HEK293 (cell line): ENCODE data around the gene DNMT3A.

Experiments
- CTCF ChIA-PET: fragments of 350-600 bp; formaldehyde crosslinking; extraction: SDS; loops from one replicate; lab custom pipeline; 2021; ENCODE audit warnings: antibody characterized with exemption; lab: Yijun Ruan, JAX
- POLR2A ChIA-PET: fragments of 300-600 bp; formaldehyde crosslinking; extraction: SDS; loops from one replicate; lab custom pipeline; 2020; ENCODE audit warnings: antibody characterized with exemption, inconsistent platforms; lab: Yijun Ruan, JAX
- H3K27ac ChIP-seq: fragments of 200-500 bp; sonication (Bioruptor generic); 2 replicates; pipeline ENCODE4 v1.5.1; 2014; ENCODE audit warnings: low read depth, low read length, control low read depth, inconsistent platforms; ENCODE audit errors: extremely low read depth
- H3K36me3 ChIP-seq, 2 experiments: fragments of 200-500 bp in 1 of 2; sonication (Bioruptor generic) in 1 of 2; 1 replicate in 1 of 2; 2 replicates in 1 of 2; pipeline ENCODE4 v1.5.1; 2014 to 2017; ENCODE audit warnings: inconsistent platforms in 2 of 2, low read length in 2 of 2; ENCODE audit not compliant: control insufficient read depth in 2 of 2, insufficient read depth in 1 of 2
- H3K4me1 ChIP-seq: fragments of 200-500 bp; sonication (Bioruptor generic); 2 replicates; pipeline ENCODE4 v1.5.1; 2014; ENCODE audit warnings: mild to moderate bottlenecking, low read length, inconsistent platforms; ENCODE audit not compliant: control insufficient read depth, insufficient read depth
- H3K4me3 ChIP-seq: 2 replicates; pipeline ENCODE4 v1.5.1; 2011; ENCODE audit warnings: low read depth, mild to moderate bottlenecking, control low read depth, low read length, moderate library complexity
- H3K9me3 ChIP-seq: fragments of 200-500 bp; sonication (Bioruptor generic); 2 replicates; pipeline ENCODE4 v1.5.1; 2014; ENCODE audit warnings: low read depth, low read length, inconsistent platforms; ENCODE audit not compliant: control insufficient read depth, insufficient read depth
- CTCF ChIP-seq: fragments of 450-650 bp; formaldehyde crosslinking; IDR thresholded peaks from 2 replicates; pipeline ENCODE4 v1.5.1; 2016; ENCODE audit warnings: missing biosample characterization, missing genetic modification characterization
- GLI2 ChIP-seq: fragments of 450-650 bp; formaldehyde crosslinking; IDR thresholded peaks from 2 replicates; pipeline ENCODE4; 2017; ENCODE audit warnings: missing biosample characterization, missing genetic modification characterization, low read depth, borderline replicate concordance
- PRDM1 ChIP-seq: fragments of 450-650 bp; formaldehyde crosslinking; IDR thresholded peaks from 2 replicates; pipeline ENCODE4; 2016; ENCODE audit warnings: missing biosample characterization, missing genetic modification characterization
- ZBTB17 ChIP-seq: fragments of 450-650 bp; formaldehyde crosslinking; IDR thresholded peaks from 2 replicates; pipeline ENCODE4 v1.5.1; 2016; ENCODE audit warnings: missing biosample characterization, missing genetic modification characterization
- ZNF585B ChIP-seq: fragments of 450-650 bp; formaldehyde crosslinking; IDR thresholded peaks from 2 replicates; pipeline ENCODE4 v1.5.1; 2016; ENCODE audit warnings: missing biosample characterization, missing genetic modification characterization
- ZNF654 ChIP-seq: fragments of 450-650 bp; formaldehyde crosslinking; IDR thresholded peaks from 2 replicates; pipeline ENCODE4 v1.5.1; 2016; ENCODE audit warnings: low read depth, missing biosample characterization, missing genetic modification characterization
- ZNF768 ChIP-seq: fragments of 450-650 bp; formaldehyde crosslinking; IDR thresholded peaks from 2 replicates; pipeline ENCODE4 v1.5.1; 2018; ENCODE audit warnings: missing biosample characterization, mild to moderate bottlenecking, missing genetic modification characterization
- ZSCAN4 ChIP-seq: fragments of 450-650 bp; formaldehyde crosslinking; IDR thresholded peaks from 2 replicates; pipeline ENCODE4 v1.5.1; 2017; ENCODE audit warnings: missing biosample characterization, missing genetic modification characterization
- TF ChIP-seq, protein P1 (sequence below): fragments of 450-650 bp; formaldehyde crosslinking; IDR thresholded peaks from 2 replicates; pipeline ENCODE4 v1.5.1; 2016; ENCODE audit warnings: missing biosample characterization, missing genetic modification characterization
- TF ChIP-seq, protein P2 (sequence below): fragments of 450-650 bp; formaldehyde crosslinking; IDR thresholded peaks from 2 replicates; pipeline ENCODE4 v1.5.1; 2016; ENCODE audit warnings: missing biosample characterization, missing genetic modification characterization
- TF ChIP-seq, protein P3 (sequence below): fragments of 450-650 bp; formaldehyde crosslinking; IDR thresholded peaks from 2 replicates; pipeline ENCODE4 v1.5.1; 2016; ENCODE audit warnings: missing biosample characterization, missing genetic modification characterization, borderline replicate concordance
- TF ChIP-seq, protein P4 (sequence below): fragments of 450-650 bp; formaldehyde crosslinking; IDR thresholded peaks from 2 replicates; pipeline ENCODE4 v1.5.1; 2016; ENCODE audit warnings: missing biosample characterization, missing genetic modification characterization

DNMT3A gene

DNA sequence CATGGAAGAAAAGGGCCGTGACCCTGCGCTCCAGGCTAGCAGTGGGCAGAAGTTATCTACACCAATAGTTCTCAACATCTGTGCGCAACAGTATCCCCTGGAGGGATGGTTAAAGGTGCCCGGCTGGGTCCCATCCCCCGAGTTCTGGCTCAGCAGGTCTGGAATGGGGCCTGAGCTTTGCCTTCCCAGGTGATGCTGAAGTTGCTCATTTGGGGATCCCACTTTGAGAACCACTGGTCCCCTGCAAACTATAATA is 31.1 kb downstream of the DNMT3A start:
- ChIA-PET CTCF (no interaction called here), POLR2A (no interaction called here)
- H3K4me3 ChIP-seq = no peak overlapping the region

GRCh38 chr2:25309402-25309801 is 32.3 kb downstream of the DNMT3A start:
- peaks cover 0 to 52% of the 10 kb centered on the region in 2 experiments; a peak in 2 of 3 replicates for H3K36me3 ChIP-seq
- CTCF ChIA-PET = interaction anchor here (0.6 to 2.3 kb wide), 15 partner anchors 8 to 355 kb away, joined by 3 to 12 read pairs (median 4); no protein-coding TSS in a partner anchor
- H3K9me3 ChIP-seq = no peaks in the 10 kb centered on the region
- POLR2A ChIA-PET = interaction anchor here (1.1 kb wide), 1 partner anchor 26 kb away, joined by 3 read pairs; no protein-coding TSS in a partner anchor
- no peak overlapping the region for H3K27ac ChIP-seq
- peaks cover 3% of the 10 kb centered on the region; the same call in 1 of the 2 replicates for H3K4me1 ChIP-seq
- no peak overlapping the region for H3K4me3 ChIP-seq
- TF ChIP-seq GLI2 (tag by site-specific recombination) (no peak), ZSCAN4 (no peak), ZNF768 (tag by site-specific recombination) (peak; percentile 90; the same call in 1 of the 2 replicates), ZNF585B (tag by site-specific recombination) (no peak), ZNF654 (tag by site-specific recombination) (peak; percentile 30; the same call in 1 of the 2 replicates), PRDM1 (peak; percentile 79), CTCF (tag by site-specific recombination) (0 out of 2 replicates have a peak, but pooled peaks have one; percentile 13)

More for the DNA sequence above, 31.1 kb downstream of the DNMT3A start:
- 0 out of 2 replicates have a peak overlapping the region, but pooled peaks have one; percentile 24 for H3K27ac ChIP-seq
- H3K9me3 ChIP-seq = no peaks in the 10 kb centered on the region
- H3K4me1 ChIP-seq = peaks cover 3% of the 10 kb centered on the region; the same call in 1 of the 2 replicates
- peaks cover 0 to 49% of the 10 kb centered on the region in 2 experiments; a peak in 2 of 3 replicates for H3K36me3 ChIP-seq
- TF ChIP-seq, protein P1, sequence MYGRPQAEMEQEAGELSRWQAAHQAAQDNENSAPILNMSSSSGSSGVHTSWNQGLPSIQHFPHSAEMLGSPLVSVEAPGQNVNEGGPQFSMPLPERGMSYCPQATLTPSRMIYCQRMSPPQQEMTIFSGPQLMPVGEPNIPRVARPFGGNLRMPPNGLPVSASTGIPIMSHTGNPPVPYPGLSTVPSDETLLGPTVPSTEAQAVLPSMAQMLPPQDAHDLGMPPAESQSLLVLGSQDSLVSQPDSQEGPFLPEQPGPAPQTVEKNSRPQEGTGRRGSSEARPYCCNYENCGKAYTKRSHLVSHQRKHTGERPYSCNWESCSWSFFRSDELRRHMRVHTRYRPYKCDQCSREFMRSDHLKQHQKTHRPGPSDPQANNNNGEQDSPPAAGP = no peak
- TF ChIP-seq, protein P2, sequence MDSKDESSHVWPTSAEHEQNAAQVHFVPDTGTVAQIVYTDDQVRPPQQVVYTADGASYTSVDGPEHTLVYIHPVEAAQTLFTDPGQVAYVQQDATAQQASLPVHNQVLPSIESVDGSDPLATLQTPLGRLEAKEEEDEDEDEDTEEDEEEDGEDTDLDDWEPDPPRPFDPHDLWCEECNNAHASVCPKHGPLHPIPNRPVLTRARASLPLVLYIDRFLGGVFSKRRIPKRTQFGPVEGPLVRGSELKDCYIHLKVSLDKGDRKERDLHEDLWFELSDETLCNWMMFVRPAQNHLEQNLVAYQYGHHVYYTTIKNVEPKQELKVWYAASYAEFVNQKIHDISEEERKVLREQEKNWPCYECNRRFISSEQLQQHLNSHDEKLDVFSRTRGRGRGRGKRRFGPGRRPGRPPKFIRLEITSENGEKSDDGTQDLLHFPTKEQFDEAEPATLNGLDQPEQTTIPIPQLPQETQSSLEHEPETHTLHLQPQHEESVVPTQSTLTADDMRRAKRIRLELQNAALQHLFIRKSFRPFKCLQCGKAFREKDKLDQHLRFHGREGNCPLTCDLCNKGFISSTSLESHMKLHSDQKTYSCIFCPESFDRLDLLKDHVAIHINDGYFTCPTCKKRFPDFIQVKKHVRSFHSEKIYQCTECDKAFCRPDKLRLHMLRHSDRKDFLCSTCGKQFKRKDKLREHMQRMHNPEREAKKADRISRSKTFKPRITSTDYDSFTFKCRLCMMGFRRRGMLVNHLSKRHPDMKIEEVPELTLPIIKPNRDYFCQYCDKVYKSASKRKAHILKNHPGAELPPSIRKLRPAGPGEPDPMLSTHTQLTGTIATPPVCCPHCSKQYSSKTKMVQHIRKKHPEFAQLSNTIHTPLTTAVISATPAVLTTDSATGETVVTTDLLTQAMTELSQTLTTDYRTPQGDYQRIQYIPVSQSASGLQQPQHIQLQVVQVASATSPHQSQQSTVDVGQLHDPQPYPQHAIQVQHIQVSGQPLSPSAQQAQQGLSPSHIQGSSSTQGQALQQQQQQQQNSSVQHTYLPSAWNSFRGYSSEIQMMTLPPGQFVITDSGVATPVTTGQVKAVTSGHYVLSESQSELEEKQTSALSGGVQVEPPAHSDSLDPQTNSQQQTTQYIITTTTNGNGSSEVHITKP (tag by site-specific recombination) = no peak
- TF ChIP-seq, protein P3, sequence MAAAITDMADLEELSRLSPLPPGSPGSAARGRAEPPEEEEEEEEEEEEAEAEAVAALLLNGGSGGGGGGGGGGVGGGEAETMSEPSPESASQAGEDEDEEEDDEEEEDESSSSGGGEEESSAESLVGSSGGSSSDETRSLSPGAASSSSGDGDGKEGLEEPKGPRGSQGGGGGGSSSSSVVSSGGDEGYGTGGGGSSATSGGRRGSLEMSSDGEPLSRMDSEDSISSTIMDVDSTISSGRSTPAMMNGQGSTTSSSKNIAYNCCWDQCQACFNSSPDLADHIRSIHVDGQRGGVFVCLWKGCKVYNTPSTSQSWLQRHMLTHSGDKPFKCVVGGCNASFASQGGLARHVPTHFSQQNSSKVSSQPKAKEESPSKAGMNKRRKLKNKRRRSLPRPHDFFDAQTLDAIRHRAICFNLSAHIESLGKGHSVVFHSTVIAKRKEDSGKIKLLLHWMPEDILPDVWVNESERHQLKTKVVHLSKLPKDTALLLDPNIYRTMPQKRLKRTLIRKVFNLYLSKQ (tag by site-specific recombination) = no peak
- peak; percentile 42; the same call in 1 of the 2 replicates for TF ChIP-seq ZBTB17
- TF ChIP-seq, protein P4, sequence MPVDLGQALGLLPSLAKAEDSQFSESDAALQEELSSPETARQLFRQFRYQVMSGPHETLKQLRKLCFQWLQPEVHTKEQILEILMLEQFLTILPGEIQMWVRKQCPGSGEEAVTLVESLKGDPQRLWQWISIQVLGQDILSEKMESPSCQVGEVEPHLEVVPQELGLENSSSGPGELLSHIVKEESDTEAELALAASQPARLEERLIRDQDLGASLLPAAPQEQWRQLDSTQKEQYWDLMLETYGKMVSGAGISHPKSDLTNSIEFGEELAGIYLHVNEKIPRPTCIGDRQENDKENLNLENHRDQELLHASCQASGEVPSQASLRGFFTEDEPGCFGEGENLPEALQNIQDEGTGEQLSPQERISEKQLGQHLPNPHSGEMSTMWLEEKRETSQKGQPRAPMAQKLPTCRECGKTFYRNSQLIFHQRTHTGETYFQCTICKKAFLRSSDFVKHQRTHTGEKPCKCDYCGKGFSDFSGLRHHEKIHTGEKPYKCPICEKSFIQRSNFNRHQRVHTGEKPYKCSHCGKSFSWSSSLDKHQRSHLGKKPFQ = no peak
- TF ChIP-seq, all 188 proteins: peak for 1
